ENCODE results near the gene UBE2O. TPM values are rescaled to one million over a fixed set of nuclear protein-coding genes. Genes with fewer than 3 reads are reported as not detected.

Gene UBE2O
- total RNA-seq, 5 donors from 2014 or later (not counting 1 experiment from before 2014, with no cell fraction given): 33.9 to 57.8 (median 47.5) TPM

- POLR2A ChIA-PET: no interaction called here
- 94% methylated on average over 20 of the region's 37 CpGs for WGBS (ENCODE audit: insufficient coverage)
- Mint-ChIP-seq H3K36me3 (peaks cover 22% of the 10 kb centered on the region), H3K27me3 (no peaks in the 10 kb centered on the region), H3K4me1 (peaks cover 3 to 7% (median 7%) of the 10 kb centered on the region in 3 donors), H3K27ac (no peak overlapping the region), H3K4me3 (no peak overlapping the region), H3K9me3 (no peaks in the 10 kb centered on the region)
- no peak for DNase-seq
- H3K27ac ChIP-seq (ENCODE audit: low read length): no peak overlapping the region
- H3K36me3 ChIP-seq (ENCODE audit: control insufficient read depth in 2 of 2, extremely low read depth in 1 of 2, insufficient read depth in 1 of 2, low read length in 1 of 2): peaks cover 18 to 39% of the 10 kb centered on the region in 2 donors
- CTCF ChIA-PET: no interaction called here
- no peaks in the 10 kb centered on the region for H3K27me3 ChIP-seq (replicated peaks in 1 of 2; ENCODE audit: control insufficient read depth in 2 of 2, extremely low read depth in 1 of 2, insufficient read depth in 2 of 2, low read length in 1 of 2)
- no peak for ATAC-seq (replicated peaks in 1 of 4)
- peaks cover 0 to 8% of the 10 kb centered on the region in 2 experiments for H3K4me1 ChIP-seq (ENCODE audit: control insufficient read depth in 1 of 2, extremely low read depth in 1 of 2, insufficient read depth in 2 of 2, low read length in 2 of 2)
- H3K9me3 ChIP-seq: no peaks in the 10 kb centered on the region
- H3K4me3 ChIP-seq (ENCODE audit: control insufficient read depth in 1 of 2, extremely low read depth in 1 of 2, low read length in 1 of 2): no peak overlapping the region
These were observed 26.0 kb upstream of the UBE2O start for GRCh38 chr17:76478730-76479514.

GRCh38 chr17:76478097-76478496 is 25.1 kb upstream of the UBE2O start:
- no peaks in the 10 kb centered on the region for H3K9me3 ChIP-seq
- no peak overlapping the region for H3K4me3 Mint-ChIP-seq
- DNase-seq (no peak), ATAC-seq (replicated peaks in 1 of 4) (no peak)
- H3K27ac Mint-ChIP-seq: no peak overlapping the region
- WGBS (ENCODE audit: insufficient coverage): 88% methylated on average over 7 of the region's 10 CpGs
- H3K27me3 Mint-ChIP-seq: no peaks in the 10 kb centered on the region
- ChIA-PET POLR2A (no interaction called here), CTCF (no interaction called here)
- no peaks in the 10 kb centered on the region for H3K27me3 ChIP-seq (replicated peaks in 1 of 2; ENCODE audit: control insufficient read depth in 2 of 2, extremely low read depth in 1 of 2, insufficient read depth in 2 of 2, low read length in 1 of 2)
- H3K4me1 ChIP-seq (ENCODE audit: control insufficient read depth in 1 of 2, extremely low read depth in 1 of 2, insufficient read depth in 2 of 2, low read length in 2 of 2): peaks cover 0 to 8% of the 10 kb centered on the region in 2 experiments
- no peak overlapping the region for H3K27ac ChIP-seq (ENCODE audit: low read length)
- peaks cover 26 to 47% of the 10 kb centered on the region in 2 donors for H3K36me3 ChIP-seq (ENCODE audit: control insufficient read depth in 2 of 2, extremely low read depth in 1 of 2, insufficient read depth in 1 of 2, low read length in 1 of 2)
- peaks cover 25% of the 10 kb centered on the region for H3K36me3 Mint-ChIP-seq
- H3K9me3 Mint-ChIP-seq: no peaks in the 10 kb centered on the region
- H3K4me3 ChIP-seq (ENCODE audit: control insufficient read depth in 1 of 2, extremely low read depth in 1 of 2, low read length in 1 of 2): no peak overlapping the region
- H3K4me1 Mint-ChIP-seq: peaks cover 3 to 7% (median 7%) of the 10 kb centered on the region in 3 donors

- no peak overlapping the region for H3K27ac ChIP-seq (ENCODE audit: low read length)
- H3K27me3 Mint-ChIP-seq: no peaks in the 10 kb centered on the region
- H3K27ac Mint-ChIP-seq: no peak overlapping the region
- no peaks in the 10 kb centered on the region for H3K9me3 Mint-ChIP-seq
- POLR2A ChIA-PET: no interaction called here
- H3K4me1 Mint-ChIP-seq: peaks cover 3 to 7% (median 7%) of the 10 kb centered on the region in 3 donors
- no peak overlapping the region for H3K4me3 Mint-ChIP-seq
- no peak for DNase-seq
- no peaks in the 10 kb centered on the region for H3K27me3 ChIP-seq (replicated peaks in 1 of 2; ENCODE audit: control insufficient read depth in 2 of 2, extremely low read depth in 1 of 2, insufficient read depth in 2 of 2, low read length in 1 of 2)
- no peak overlapping the region for H3K4me3 ChIP-seq (ENCODE audit: control insufficient read depth in 1 of 2, extremely low read depth in 1 of 2, low read length in 1 of 2)
- peaks cover 0 to 8% of the 10 kb centered on the region in 2 experiments for H3K4me1 ChIP-seq (ENCODE audit: control insufficient read depth in 1 of 2, extremely low read depth in 1 of 2, insufficient read depth in 2 of 2, low read length in 2 of 2)
- peaks cover 28% of the 10 kb centered on the region for H3K36me3 Mint-ChIP-seq
- no peaks in the 10 kb centered on the region for H3K9me3 ChIP-seq
- H3K36me3 ChIP-seq (ENCODE audit: control insufficient read depth in 2 of 2, extremely low read depth in 1 of 2, insufficient read depth in 1 of 2, low read length in 1 of 2): peaks cover 27 to 47% of the 10 kb centered on the region in 2 donors
- CTCF ChIA-PET: no interaction called here
- ATAC-seq (replicated peaks in 1 of 4): no peak
- 91% methylated on average over 14 of the region's 15 CpGs for WGBS (ENCODE audit: insufficient coverage)
These were observed 24.6 kb upstream of the UBE2O start for GRCh38 chr17:76477576-76477975.

GRCh38 chr17:76476736-76477135 is 23.8 kb upstream of the UBE2O start:
- Histone ChIP-seq H3K4me3 (ENCODE audit: control insufficient read depth in 1 of 2, extremely low read depth in 1 of 2, low read length in 1 of 2) (no peak overlapping the region), H3K9me3 (no peaks in the 10 kb centered on the region), H3K4me1 (ENCODE audit: control insufficient read depth in 1 of 2, extremely low read depth in 1 of 2, insufficient read depth in 2 of 2, low read length in 2 of 2) (peaks cover 0 to 8% of the 10 kb centered on the region in 2 experiments), H3K27me3 (replicated peaks in 1 of 2; ENCODE audit: control insufficient read depth in 2 of 2, extremely low read depth in 1 of 2, insufficient read depth in 2 of 2, low read length in 1 of 2) (no peaks in the 10 kb centered on the region), H3K36me3 (ENCODE audit: control insufficient read depth in 2 of 2, extremely low read depth in 1 of 2, insufficient read depth in 1 of 2, low read length in 1 of 2) (peaks cover 33 to 56% of the 10 kb centered on the region in 2 donors), H3K27ac (ENCODE audit: low read length) (no peak overlapping the region)
- H3K27me3 Mint-ChIP-seq: no peaks in the 10 kb centered on the region
- WGBS (ENCODE audit: insufficient coverage): 97% methylated on average over 10 of the region's 20 CpGs
- ChIA-PET CTCF (no interaction called here), POLR2A (no interaction called here)
- H3K4me3 Mint-ChIP-seq: no peak overlapping the region
- H3K27ac Mint-ChIP-seq: no peak overlapping the region
- peaks cover 3 to 7% (median 4%) of the 10 kb centered on the region in 3 donors for H3K4me1 Mint-ChIP-seq
- no peak for DNase-seq
- ATAC-seq (replicated peaks in 1 of 4): no peak
- H3K36me3 Mint-ChIP-seq: peaks cover 25% of the 10 kb centered on the region
- no peaks in the 10 kb centered on the region for H3K9me3 Mint-ChIP-seq

GRCh38 chr17:76475302-76475701 is 22.4 kb upstream of the UBE2O start:
- CTCF ChIA-PET: interaction anchor here in 1 of 2 donors (0.6 kb wide), 1 partner anchor 41 kb away, joined by 3 read pairs; no protein-coding TSS in a partner anchor

GRCh38 chr17:76474894-76475293 is 21.9 kb upstream of the UBE2O start:
- ChIA-PET POLR2A (no interaction called here), CTCF (interaction anchor here in 1 of 2 donors (0.6 kb wide), 1 partner anchor 40 kb away, joined by 3 read pairs; no protein-coding TSS in a partner anchor)
- Mint-ChIP-seq H3K27me3 (no peaks in the 10 kb centered on the region), H3K27ac (no peak overlapping the region), H3K4me1 (no peaks in the 10 kb centered on the region), H3K36me3 (peaks cover 32% of the 10 kb centered on the region), H3K9me3 (no peaks in the 10 kb centered on the region), H3K4me3 (no peak overlapping the region)
- H3K4me1 ChIP-seq (ENCODE audit: control insufficient read depth in 1 of 2, extremely low read depth in 1 of 2, insufficient read depth in 2 of 2, low read length in 2 of 2): no peaks in the 10 kb centered on the region
- no peak for DNase-seq
- H3K9me3 ChIP-seq: no peaks in the 10 kb centered on the region
- H3K27me3 ChIP-seq (replicated peaks in 1 of 2; ENCODE audit: control insufficient read depth in 2 of 2, extremely low read depth in 1 of 2, insufficient read depth in 2 of 2, low read length in 1 of 2): no peaks in the 10 kb centered on the region
- no peak overlapping the region for H3K27ac ChIP-seq (ENCODE audit: low read length)
- no peak for ATAC-seq (replicated peaks in 1 of 4)
- H3K4me3 ChIP-seq (ENCODE audit: control insufficient read depth in 1 of 2, extremely low read depth in 1 of 2, low read length in 1 of 2): no peak overlapping the region
- H3K36me3 ChIP-seq (ENCODE audit: control insufficient read depth in 2 of 2, extremely low read depth in 1 of 2, insufficient read depth in 1 of 2, low read length in 1 of 2): peaks cover 36 to 57% of the 10 kb centered on the region in 2 donors
- 94% methylated on average over 15 of the region's 15 CpGs for WGBS (ENCODE audit: insufficient coverage)

More at GRCh38 chr17:76475302-76475701, 22.4 kb upstream of the UBE2O start:
- ATAC-seq (replicated peaks in 1 of 4): no peak
- H3K36me3 ChIP-seq (ENCODE audit: control insufficient read depth in 2 of 2, extremely low read depth in 1 of 2, insufficient read depth in 1 of 2, low read length in 1 of 2): peaks cover 36 to 57% of the 10 kb centered on the region in 2 donors
- H3K9me3 ChIP-seq: no peaks in the 10 kb centered on the region
- Mint-ChIP-seq H3K36me3 (peaks cover 32% of the 10 kb centered on the region), H3K4me3 (no peak overlapping the region), H3K27me3 (no peaks in the 10 kb centered on the region), H3K27ac (no peak overlapping the region), H3K4me1 (peaks cover 0 to under 1% (median 0%) of the 10 kb centered on the region in 3 donors), H3K9me3 (no peaks in the 10 kb centered on the region)
- no peak overlapping the region for H3K27ac ChIP-seq (ENCODE audit: low read length)
- H3K27me3 ChIP-seq (replicated peaks in 1 of 2; ENCODE audit: control insufficient read depth in 2 of 2, extremely low read depth in 1 of 2, insufficient read depth in 2 of 2, low read length in 1 of 2): no peaks in the 10 kb centered on the region
- POLR2A ChIA-PET: no interaction called here
- no peak overlapping the region for H3K4me3 ChIP-seq (ENCODE audit: control insufficient read depth in 1 of 2, extremely low read depth in 1 of 2, low read length in 1 of 2)
- 100% methylated on average over 3 of the region's 6 CpGs for WGBS (ENCODE audit: insufficient coverage)
- H3K4me1 ChIP-seq (ENCODE audit: control insufficient read depth in 1 of 2, extremely low read depth in 1 of 2, insufficient read depth in 2 of 2, low read length in 2 of 2): no peaks in the 10 kb centered on the region
- DNase-seq: no peak

Measured in T-cell (primary cell).